ENCODE measurements around the gene LRRC75A. TPM values are rescaled to one million over a fixed set of nuclear protein-coding genes. Genes with fewer than 3 reads are reported as not detected.

LRRC75A gene
- total and polyA plus RNA-seq, 2 donors, result 4.6 to 5.7 TPM

- DNase-seq (ENCODE audit: extremely low spot score), result no peak
- H3K4me1 ChIP-seq (ENCODE audit: insufficient read depth), result no peaks in the 10 kb centered on the region
- H3K4me3 ChIP-seq (ENCODE audit: low read depth, low read length), result no peak overlapping the region
- H3K27ac ChIP-seq (ENCODE audit: low read depth), result no peak overlapping the region
- 82% methylated on average over 1 of the region's 1 CpG for WGBS
- no peaks in the 10 kb centered on the region for H3K36me3 ChIP-seq (ENCODE audit: insufficient read depth)
Measured at GRCh38 chr17:16511593-16511992, 19.6 kb upstream of the LRRC75A start.

GRCh38 chr17:16507918-16508533 is 16.0 kb upstream of the LRRC75A start:
- H3K27ac ChIP-seq (ENCODE audit: low read depth), result no peak overlapping the region
- H3K36me3 ChIP-seq (ENCODE audit: insufficient read depth), result no peaks in the 10 kb centered on the region
- DNase-seq (ENCODE audit: extremely low spot score), result no peak
- no peak overlapping the region for H3K4me3 ChIP-seq (ENCODE audit: low read depth, low read length)
- H3K4me1 ChIP-seq (ENCODE audit: insufficient read depth), result no peaks in the 10 kb centered on the region
- WGBS, result 73% methylated on average over 8 of the region's 8 CpGs

GRCh38 chr17:16506188-16506587 is 14.2 kb upstream of the LRRC75A start:
- Histone ChIP-seq H3K27ac (ENCODE audit: low read depth) (no peak overlapping the region), H3K4me3 (ENCODE audit: low read depth, low read length) (no peak overlapping the region), H3K36me3 (ENCODE audit: insufficient read depth) (no peaks in the 10 kb centered on the region), H3K4me1 (ENCODE audit: insufficient read depth) (no peaks in the 10 kb centered on the region)
- DNase-seq (ENCODE audit: extremely low spot score), result no peak
- whole genome bisulfite sequencing, result 94% methylated on average over 3 of the region's 3 CpGs

GRCh38 chr17:16504984-16505383 is 13.0 kb upstream of the LRRC75A start:
- WGBS, result 64% methylated on average over 3 of the region's 3 CpGs
- no peak for DNase-seq (ENCODE audit: extremely low spot score)
- no peak overlapping the region for H3K4me3 ChIP-seq (ENCODE audit: low read depth, low read length)

GRCh38 chr17:16496820-16497489 is 5.0 kb upstream of the LRRC75A start:
- Histone ChIP-seq H3K36me3 (ENCODE audit: insufficient read depth) (no peaks in the 10 kb centered on the region), H3K27ac (ENCODE audit: low read depth) (no peak overlapping the region), H3K4me1 (ENCODE audit: insufficient read depth) (no peaks in the 10 kb centered on the region), H3K4me3 (ENCODE audit: low read depth, low read length) (no peak overlapping the region)
- DNase-seq (ENCODE audit: extremely low spot score), result no peak
- 85% methylated on average over 12 of the region's 12 CpGs for WGBS

More at GRCh38 chr17:16504984-16505383, 13.0 kb upstream of the LRRC75A start:
- Histone ChIP-seq H3K27ac (ENCODE audit: low read depth) (no peak overlapping the region), H3K36me3 (ENCODE audit: insufficient read depth) (no peaks in the 10 kb centered on the region), H3K4me1 (ENCODE audit: insufficient read depth) (no peaks in the 10 kb centered on the region)

- Histone ChIP-seq H3K27ac (ENCODE audit: low read depth) (no peak overlapping the region), H3K4me3 (ENCODE audit: low read depth, low read length) (no peak overlapping the region), H3K4me1 (ENCODE audit: insufficient read depth) (no peaks in the 10 kb centered on the region), H3K36me3 (ENCODE audit: insufficient read depth) (no peaks in the 10 kb centered on the region)
- 75% methylated on average over 12 of the region's 12 CpGs for WGBS
- no peak for DNase-seq (ENCODE audit: extremely low spot score)
Measured at GRCh38 chr17:16495980-16496819, 4.2 kb upstream of the LRRC75A start.

GRCh38 chr17:16495561-16495960 is 3.6 kb upstream of the LRRC75A start:
- DNase-seq (ENCODE audit: extremely low spot score), result no peak
- no peaks in the 10 kb centered on the region for H3K4me1 ChIP-seq (ENCODE audit: insufficient read depth)
- H3K27ac ChIP-seq (ENCODE audit: low read depth), result no peak overlapping the region
- H3K36me3 ChIP-seq (ENCODE audit: insufficient read depth), result no peaks in the 10 kb centered on the region
- WGBS, result 77% methylated on average over 4 of the region's 4 CpGs
- no peak overlapping the region for H3K4me3 ChIP-seq (ENCODE audit: low read depth, low read length)

GRCh38 chr17:16494059-16494458 is 2.1 kb upstream of the LRRC75A start:
- H3K4me1 ChIP-seq (ENCODE audit: insufficient read depth), result no peaks in the 10 kb centered on the region
- no peak for DNase-seq (ENCODE audit: extremely low spot score)
- H3K36me3 ChIP-seq (ENCODE audit: insufficient read depth), result no peaks in the 10 kb centered on the region
- 30% methylated on average over 1 of the region's 1 CpG for WGBS
- H3K27ac ChIP-seq (ENCODE audit: low read depth), result no peak overlapping the region
- H3K4me3 ChIP-seq (ENCODE audit: low read depth, low read length), result no peak overlapping the region

- Histone ChIP-seq H3K27ac (ENCODE audit: low read depth) (no peak overlapping the region), H3K36me3 (ENCODE audit: insufficient read depth) (no peaks in the 10 kb centered on the region), H3K4me1 (ENCODE audit: insufficient read depth) (no peaks in the 10 kb centered on the region), H3K4me3 (ENCODE audit: low read depth, low read length) (no peak overlapping the region)
- DNase-seq (ENCODE audit: extremely low spot score), result no peak
- 86% methylated on average over 5 of the region's 5 CpGs for WGBS
Measured at GRCh38 chr17:16493531-16494046, 1.6 kb upstream of the LRRC75A start.

GRCh38 chr17:16492613-16493530 is 879 bp upstream of the LRRC75A start:
- WGBS, result 79% methylated on average over 27 of the region's 27 CpGs
- H3K4me1 ChIP-seq (ENCODE audit: insufficient read depth), result no peaks in the 10 kb centered on the region
- no peaks in the 10 kb centered on the region for H3K36me3 ChIP-seq (ENCODE audit: insufficient read depth)
- no peak overlapping the region for H3K4me3 ChIP-seq (ENCODE audit: low read depth, low read length)
- no peak for DNase-seq (ENCODE audit: extremely low spot score)
- no peak overlapping the region for H3K27ac ChIP-seq (ENCODE audit: low read depth)

- WGBS, result 10% methylated on average over 28 of the region's 28 CpGs
- H3K27ac ChIP-seq (ENCODE audit: low read depth), result no peak overlapping the region
- DNase-seq (ENCODE audit: extremely low spot score), result no peak
- H3K4me3 ChIP-seq (ENCODE audit: low read depth, low read length), result peak overlapping the region; percentile 60
- no peaks in the 10 kb centered on the region for H3K4me1 ChIP-seq (ENCODE audit: insufficient read depth)
- H3K36me3 ChIP-seq (ENCODE audit: insufficient read depth), result no peaks in the 10 kb centered on the region
Measured at GRCh38 chr17:16491131-16491702, 776 bp downstream of the LRRC75A start.

- no peaks in the 10 kb centered on the region for H3K36me3 ChIP-seq (ENCODE audit: insufficient read depth)
- no peak overlapping the region for H3K4me3 ChIP-seq (ENCODE audit: low read depth, low read length)
- H3K27ac ChIP-seq (ENCODE audit: low read depth), result no peak overlapping the region
- no peaks in the 10 kb centered on the region for H3K4me1 ChIP-seq (ENCODE audit: insufficient read depth)
- WGBS, result 79% methylated on average over 3 of the region's 3 CpGs
- no peak for DNase-seq (ENCODE audit: extremely low spot score)
Measured at GRCh38 chr17:16489431-16489830, 2.6 kb downstream of the LRRC75A start.

GRCh38 chr17:16488968-16489337 is 3.0 kb downstream of the LRRC75A start:
- 90% methylated on average over 4 of the region's 4 CpGs for WGBS
- Histone ChIP-seq H3K36me3 (ENCODE audit: insufficient read depth) (no peaks in the 10 kb centered on the region), H3K4me1 (ENCODE audit: insufficient read depth) (no peaks in the 10 kb centered on the region), H3K27ac (ENCODE audit: low read depth) (no peak overlapping the region), H3K4me3 (ENCODE audit: low read depth, low read length) (no peak overlapping the region)
- DNase-seq (ENCODE audit: extremely low spot score), result no peak
